K562 (cell line): ENCODE measurements around the gene CHTOP. TPM values are rescaled to one million over a fixed set of nuclear protein-coding genes. Genes with fewer than 3 reads are reported as not detected.

Experiments
- ARID3A ChIP-seq: IDR thresholded peaks from 2 replicates; pipeline ENCODE4 v1.6.1; 2012; ENCODE audit warnings: low read depth, low read length, improper control_type of control experiment, borderline replicate concordance
- HES1 ChIP-seq: fragments of 450-650 bp; IDR thresholded peaks from 2 replicates; pipeline ENCODE4 v1.6.1; 2016; ENCODE audit warnings: low read depth, mild to moderate bottlenecking, moderate library complexity
- MEF2D ChIP-seq: conservative IDR thresholded peaks from 2 replicates; pipeline ENCODE4 v1.6.1; 2016; ENCODE audit warnings: low read depth, missing genetic modification characterization, missing compliant biosample characterization
- MIER1 ChIP-seq: fragments of 450-650 bp; IDR thresholded peaks from 2 replicates; pipeline ENCODE4 v1.6.1; 2016; ENCODE audit warnings: antibody characterized with exemption, mild to moderate bottlenecking, low read depth
- MTA2 ChIP-seq: fragments of 450-650 bp; IDR thresholded peaks from 2 replicates; pipeline ENCODE4 v1.6.1; 2016; ENCODE audit warnings: low read depth
- MYNN ChIP-seq, 2 experiments: sonication (generic); formaldehyde crosslinking in 1 of 2; IDR thresholded peaks; 2 replicates each; pipeline versions ENCODE4 v1.5.0 to v1.6.1; 2016 to 2020; ENCODE audit warnings: antibody characterized with exemption in 1 of 2, missing genetic modification reagents in 1 of 2
- NFATC3 ChIP-seq: fragments of 450-650 bp; IDR thresholded peaks from 2 replicates; pipeline ENCODE4 v1.6.1; 2017; ENCODE audit warnings: mild to moderate bottlenecking
- RB1 ChIP-seq: fragments of 450-650 bp; IDR thresholded peaks from 2 replicates; pipeline ENCODE4 v1.6.1; 2017; ENCODE audit warnings: low read depth, mild to moderate bottlenecking
- RREB1 ChIP-seq: fragments of 250-450 bp; sonication (Bioruptor Pico); IDR thresholded peaks from 2 replicates; pipeline ENCODE4 v1.4.0; 2020
- ZNF384 ChIP-seq: IDR thresholded peaks from 2 replicates; pipeline ENCODE4 v1.6.1; 2012; ENCODE audit warnings: low read depth, low read length, improper control_type of control experiment
- polyA plus RNA-seq, 8 experiments: library from polyadenylated mRNA; depleted of rRNA in 4 of 8; stranded (reverse) in 5 of 8; unstranded in 3 of 8; fragments of >200 nt; fragmentation: Nextera tagmentation in 2 of 8; fragmentation: Illumina TruSeq in 1 of 8; extraction: Ambion mirVana in 2 of 8; extraction: Trizol in 1 of 8; gene quantifications; 2 replicates each; pipeline versions ENCODE4 v1.2.1 to v1.2.3, GENCODE V29; 2011 to 2014; ENCODE audit warnings: inconsistent platforms in 1 of 8, missing spikeins in 1 of 8
- total RNA-seq, 7 experiments: library from RNA; depleted of rRNA in 6 of 7; stranded (reverse); fragments of >200 nt in 6 of 7; fragmentation: Illumina TruSeq in 2 of 7; extraction: Trizol in 2 of 7; gene quantifications; 2 replicates each; pipeline versions ENCODE4 v1.2.1 to v1.2.3, GENCODE V29; 2011 to 2021; ENCODE audit warnings: low replicate concordance in 1 of 7
- TF ChIP-seq, protein P1 (sequence below), 2 experiments: IDR thresholded peaks in 1 of 2; conservative IDR thresholded peaks in 1 of 2; 2 replicates each; pipeline ENCODE4 v1.6.1; 2016; ENCODE audit warnings: low read depth in 2 of 2, mild to moderate bottlenecking in 1 of 2, missing compliant biosample characterization in 1 of 2, missing genetic modification characterization in 1 of 2, moderate library complexity in 1 of 2
- TF ChIP-seq, protein P2 (sequence below): fragments of 450-650 bp; IDR thresholded peaks from 2 replicates; pipeline ENCODE4 v1.7.1; 2018; ENCODE audit warnings: mild to moderate bottlenecking, low read depth; ENCODE audit not compliant: partially characterized antibody

CHTOP gene
- total and polyA plus RNA-seq, 9 of the 15 experiments (the other 6 are each of a cell fraction or from before 2014, with no cell fraction given), result 10.2 to 91.8 (median 60.8) TPM

DNA sequence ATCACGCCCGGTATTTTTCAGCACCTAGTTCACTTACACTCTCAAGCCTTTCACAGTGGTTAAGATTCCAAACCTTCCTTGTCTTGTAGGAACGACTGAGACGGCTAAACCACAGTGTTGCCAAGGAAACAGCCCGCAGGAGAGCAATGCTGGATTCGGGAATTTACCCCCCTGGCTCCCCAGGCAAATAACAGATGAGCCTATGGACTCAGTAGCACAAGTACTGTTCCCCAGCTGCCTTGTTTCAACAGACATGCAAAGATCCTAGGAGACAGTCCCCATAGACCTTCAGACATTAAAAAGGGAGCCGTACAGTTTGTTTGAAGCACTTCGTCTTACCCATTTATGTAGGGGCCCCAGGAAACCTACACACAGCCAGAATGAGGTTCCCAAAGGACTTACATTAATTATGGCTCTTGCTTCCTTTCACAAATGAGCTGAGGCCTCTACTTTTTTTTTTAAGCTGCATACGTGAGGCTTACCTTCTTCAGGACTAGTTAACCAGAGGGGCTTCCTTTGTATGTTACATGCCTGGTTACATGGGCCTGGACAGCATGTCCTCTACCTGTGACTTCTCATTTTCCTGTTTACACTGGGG lies 27.3 kb downstream of the CHTOP start (continued):
- peak; percentile 56; the same call in 1 of the 2 replicates for TF ChIP-seq MYNN (IDR thresholded peaks at IDR 0.05)
- no peak for TF ChIP-seq MYNN (CRISPR knock-in tag; IDR thresholded peaks at IDR 0.05)
- no peak for TF ChIP-seq MIER1
- TF ChIP-seq MTA2, result no peak
- no peak for TF ChIP-seq ARID3A
- TF ChIP-seq ZNF384, result 0 out of 2 replicates have a peak, but pooled peaks have one; percentile 5
- TF ChIP-seq RB1, result no peak
- no peak for TF ChIP-seq MEF2D (tag)
- TF ChIP-seq HES1, result no peak
- TF ChIP-seq, protein P1, sequence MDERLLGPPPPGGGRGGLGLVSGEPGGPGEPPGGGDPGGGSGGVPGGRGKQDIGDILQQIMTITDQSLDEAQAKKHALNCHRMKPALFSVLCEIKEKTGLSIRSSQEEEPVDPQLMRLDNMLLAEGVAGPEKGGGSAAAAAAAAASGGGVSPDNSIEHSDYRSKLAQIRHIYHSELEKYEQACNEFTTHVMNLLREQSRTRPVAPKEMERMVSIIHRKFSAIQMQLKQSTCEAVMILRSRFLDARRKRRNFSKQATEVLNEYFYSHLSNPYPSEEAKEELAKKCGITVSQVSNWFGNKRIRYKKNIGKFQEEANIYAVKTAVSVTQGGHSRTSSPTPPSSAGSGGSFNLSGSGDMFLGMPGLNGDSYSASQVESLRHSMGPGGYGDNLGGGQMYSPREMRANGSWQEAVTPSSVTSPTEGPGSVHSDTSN (CRISPR knock-in tag; IDR thresholded peaks at IDR 0.05; ENCODE audit: low read depth), result no peak
- TF ChIP-seq, protein P1 (tag; conservative IDR thresholded peaks at IDR 0.05; ENCODE audit: low read depth), result no peak
- TF ChIP-seq RREB1 (CRISPR knock-in tag), result no peak
- TF ChIP-seq, protein P2, sequence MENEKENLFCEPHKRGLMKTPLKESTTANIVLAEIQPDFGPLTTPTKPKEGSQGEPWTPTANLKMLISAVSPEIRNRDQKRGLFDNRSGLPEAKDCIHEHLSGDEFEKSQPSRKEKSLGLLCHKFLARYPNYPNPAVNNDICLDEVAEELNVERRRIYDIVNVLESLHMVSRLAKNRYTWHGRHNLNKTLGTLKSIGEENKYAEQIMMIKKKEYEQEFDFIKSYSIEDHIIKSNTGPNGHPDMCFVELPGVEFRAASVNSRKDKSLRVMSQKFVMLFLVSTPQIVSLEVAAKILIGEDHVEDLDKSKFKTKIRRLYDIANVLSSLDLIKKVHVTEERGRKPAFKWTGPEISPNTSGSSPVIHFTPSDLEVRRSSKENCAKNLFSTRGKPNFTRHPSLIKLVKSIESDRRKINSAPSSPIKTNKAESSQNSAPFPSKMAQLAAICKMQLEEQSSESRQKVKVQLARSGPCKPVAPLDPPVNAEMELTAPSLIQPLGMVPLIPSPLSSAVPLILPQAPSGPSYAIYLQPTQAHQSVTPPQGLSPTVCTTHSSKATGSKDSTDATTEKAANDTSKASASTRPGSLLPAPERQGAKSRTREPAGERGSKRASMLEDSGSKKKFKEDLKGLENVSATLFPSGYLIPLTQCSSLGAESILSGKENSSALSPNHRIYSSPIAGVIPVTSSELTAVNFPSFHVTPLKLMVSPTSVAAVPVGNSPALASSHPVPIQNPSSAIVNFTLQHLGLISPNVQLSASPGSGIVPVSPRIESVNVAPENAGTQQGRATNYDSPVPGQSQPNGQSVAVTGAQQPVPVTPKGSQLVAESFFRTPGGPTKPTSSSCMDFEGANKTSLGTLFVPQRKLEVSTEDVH, result peak; percentile 24
- TF ChIP-seq NFATC3, result no peak
